H9 (cell line): ENCODE data around the gene SIX3. TPM values are rescaled to one million over a fixed set of nuclear protein-coding genes. Genes with fewer than 3 reads are reported as not detected.

Source experiments
- DNase-seq: peaks from one replicate; pipeline ENCODE4 v3.0.0-alpha.2; 2017
- H2AFZ ChIP-seq: one replicate; pipeline ENCODE4 v1.6.1; 2013; ENCODE audit warnings: mild to moderate bottlenecking, low read length, control low read depth, moderate library complexity
- H2AK5ac ChIP-seq: 2 replicates; pipeline ENCODE4 v1.6.1; 2013; ENCODE audit warnings: low read length, control low read depth, mixed read lengths; ENCODE audit not compliant: insufficient read length
- H2BK120ac ChIP-seq: one replicate; pipeline ENCODE4 v1.6.1; 2013; ENCODE audit warnings: low read depth, mild to moderate bottlenecking, low read length, control low read depth, inconsistent platforms; ENCODE audit not compliant: poor library complexity, severe bottlenecking
- H2BK12ac ChIP-seq: 2 replicates; pipeline ENCODE4 v1.6.1; 2013; ENCODE audit warnings: low read length, control low read depth, mixed read lengths, low read depth; ENCODE audit not compliant: insufficient read length
- H2BK15ac ChIP-seq: 2 replicates; pipeline ENCODE4 v1.6.1; 2013; ENCODE audit warnings: low read depth, low read length, control low read depth
- H2BK20ac ChIP-seq: one replicate; pipeline ENCODE4 v1.6.1; 2013; ENCODE audit warnings: low read depth, mild to moderate bottlenecking, low read length, control low read depth, inconsistent platforms; ENCODE audit not compliant: poor library complexity, severe bottlenecking
- H2BK5ac ChIP-seq: 2 replicates; pipeline ENCODE4 v1.6.1; 2013; ENCODE audit warnings: low read length, control low read depth, mixed read lengths; ENCODE audit not compliant: insufficient read length
- H3K14ac ChIP-seq: 2 replicates; pipeline ENCODE4 v1.6.1; 2013; ENCODE audit warnings: low read length, control low read depth; ENCODE audit not compliant: insufficient read depth
- H3K18ac ChIP-seq: 2 replicates; pipeline ENCODE4 v1.6.1; 2013; ENCODE audit warnings: low read depth, mild to moderate bottlenecking, mixed read lengths, low read length, control low read depth; ENCODE audit not compliant: insufficient read length
- H3K23ac ChIP-seq: 2 replicates; pipeline ENCODE4 v1.6.1; 2013; ENCODE audit warnings: low read length, control low read depth, mixed read lengths, low read depth; ENCODE audit not compliant: insufficient read length
- H3K23me2 ChIP-seq: 2 replicates; pipeline ENCODE4 v1.6.1; 2013; ENCODE audit warnings: low read depth, mild to moderate bottlenecking, mixed read lengths, low read length, control low read depth; ENCODE audit not compliant: insufficient read length, poor library complexity, severe bottlenecking
- H3K27ac ChIP-seq: 2 replicates; pipeline ENCODE4 v1.5.1; 2013; ENCODE audit warnings: low read length, control low read depth, mixed read lengths, low read depth; ENCODE audit not compliant: insufficient read length
- H3K27me3 ChIP-seq: 2 replicates; pipeline ENCODE4 v1.6.1; 2013; ENCODE audit warnings: low read length, control low read depth, inconsistent platforms; ENCODE audit not compliant: insufficient read depth
- H3K4ac ChIP-seq: 2 replicates; pipeline ENCODE4 v1.6.1; 2013; ENCODE audit warnings: low read depth, mild to moderate bottlenecking, control low read depth, inconsistent platforms, low read length, moderate library complexity
- H3K4me1 ChIP-seq: 2 replicates; pipeline ENCODE4 v1.6.1; 2013; ENCODE audit warnings: low read length, control low read depth, inconsistent platforms; ENCODE audit not compliant: insufficient read depth
- H3K4me2 ChIP-seq: 2 replicates; pipeline ENCODE4 v1.6.1; 2013; ENCODE audit warnings: low read length, control low read depth, mixed read lengths; ENCODE audit not compliant: insufficient read length, insufficient read depth
- H3K56ac ChIP-seq: 2 replicates; pipeline ENCODE4 v1.6.1; 2013; ENCODE audit warnings: low read depth, mild to moderate bottlenecking, mixed read lengths, low read length, control low read depth; ENCODE audit not compliant: insufficient read length
- H3K79me1 ChIP-seq: 2 replicates; pipeline ENCODE4 v1.6.1; 2013; ENCODE audit warnings: low read depth, mild to moderate bottlenecking, moderate library complexity, low read length, control low read depth, inconsistent platforms; ENCODE audit not compliant: insufficient read depth, poor library complexity, severe bottlenecking
- H3K79me2 ChIP-seq: 2 replicates; pipeline ENCODE4 v1.6.1; 2013; ENCODE audit warnings: low read length, control low read depth, inconsistent platforms; ENCODE audit not compliant: insufficient read depth
- H3K9ac ChIP-seq: 2 replicates; pipeline ENCODE4 v1.6.1; 2013; ENCODE audit warnings: low read length, control low read depth, mixed read lengths; ENCODE audit not compliant: insufficient read length; ENCODE audit errors: extremely low read depth
- H3K9me3 ChIP-seq: one replicate; pipeline ENCODE4 v1.6.1; 2013; ENCODE audit warnings: low read depth, low read length, inconsistent platforms; ENCODE audit not compliant: control insufficient read depth
- H3T11ph ChIP-seq: one replicate; pipeline ENCODE4 v1.6.1; 2013; ENCODE audit warnings: mild to moderate bottlenecking, low read length, control low read depth, inconsistent platforms
- H4K20me1 ChIP-seq: one replicate; pipeline ENCODE4 v1.6.1; 2013; ENCODE audit not compliant: control insufficient read depth, insufficient read length, insufficient read depth
- H4K5ac ChIP-seq: 2 replicates; pipeline ENCODE4 v1.6.1; 2013; ENCODE audit warnings: low read depth, mild to moderate bottlenecking, mixed read lengths, low read length, control low read depth; ENCODE audit not compliant: insufficient read length
- H4K8ac ChIP-seq: replicated peaks from 2 replicates; pipeline ENCODE4 v1.6.1; 2013; ENCODE audit warnings: low read length, control low read depth, mixed read lengths, low read depth; ENCODE audit not compliant: insufficient read length
- H4K91ac ChIP-seq: 2 replicates; pipeline ENCODE4 v1.6.1; 2013; ENCODE audit warnings: low read depth, mild to moderate bottlenecking, moderate library complexity, mixed read lengths, low read length, control low read depth; ENCODE audit not compliant: insufficient read length
- H3K27ac Mint-ChIP-seq, 3 experiments: 2 replicates in 2 of 3; 3 replicates in 1 of 3; pipeline ENCODE4 v1.8.0; 2020 to 2021; ENCODE audit warnings: mixed read lengths in 3 of 3, mild to moderate bottlenecking in 1 of 3, moderate library complexity in 1 of 3
- H3K27me3 Mint-ChIP-seq: 2 replicates; pipeline ENCODE4 v1.8.0; 2021; ENCODE audit warnings: low read depth, mild to moderate bottlenecking, moderate library complexity, mixed read lengths
- H3K36me3 Mint-ChIP-seq, 3 experiments: 2 replicates in 2 of 3; 3 replicates in 1 of 3; pipeline ENCODE4 v1.8.0; 2020 to 2021; ENCODE audit warnings: low read depth in 3 of 3, mixed read lengths in 3 of 3; ENCODE audit not compliant: insufficient read depth in 1 of 3
- H3K4me1 Mint-ChIP-seq, 2 experiments: 2 replicates each; pipeline ENCODE4 v1.8.0; 2020; ENCODE audit warnings: mixed read lengths in 2 of 2
- H3K4me3 Mint-ChIP-seq, 2 experiments: 2 replicates in 1 of 2; 3 replicates in 1 of 2; pipeline ENCODE4 v1.8.0; 2020 to 2021; ENCODE audit warnings: mild to moderate bottlenecking in 2 of 2, mixed read lengths in 2 of 2, moderate library complexity in 1 of 2
- H3K9me3 Mint-ChIP-seq, 2 experiments: 2 replicates in 1 of 2; 3 replicates in 1 of 2; pipeline ENCODE4 v1.8.0; 2020; ENCODE audit warnings: mild to moderate bottlenecking in 2 of 2, mixed read lengths in 2 of 2, moderate library complexity in 1 of 2
- CTCF ChIP-seq: fragments of 200-600 bp; sonication (generic); conservative IDR thresholded peaks from 3 replicates; pipeline ENCODE4 v1.8.0; 2021; ENCODE audit warnings: antibody characterized with exemption, mild to moderate bottlenecking
- WGBS: extraction: QIAGEN DNeasy Blood & Tissue Kit; methylation state at CpG from one replicate; pipeline ENCODE4 v1.1.7; 2013; ENCODE audit warnings: missing lambda C conversion rate, low lambda C conversion rate, mixed read lengths; ENCODE audit not compliant: insufficient read length; ENCODE audit errors: extremely low coverage; 5-methylcytosine and 5-hydroxymethylcytosine counted together
- total RNA-seq: library from RNA; stranded (reverse); gene quantifications from 2 replicates; pipeline ENCODE4 v1.2.1, GENCODE V29; 2021

The SIX3 gene
- total RNA-seq, 1 experiment from 2014 or later, result 0.55 TPM

DNA sequence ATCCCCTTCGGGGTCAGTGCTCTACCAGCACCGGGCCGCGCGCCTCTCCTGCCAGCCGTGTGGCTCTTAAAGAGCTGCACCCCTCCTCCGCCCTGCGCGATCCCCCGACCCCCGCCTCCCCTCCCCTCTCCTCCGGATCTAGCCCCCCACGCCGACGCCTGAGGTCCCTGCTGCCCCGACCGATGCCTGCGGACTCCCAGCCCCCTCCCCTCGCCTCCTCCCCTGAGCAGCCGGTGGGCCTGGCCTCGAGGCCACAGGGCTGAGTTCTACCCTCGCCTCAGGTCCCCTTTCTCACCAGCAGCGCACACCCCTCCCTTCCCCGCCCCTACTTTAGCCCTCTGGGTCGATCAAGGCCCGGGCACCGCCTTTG lies 5.8 kb upstream of the SIX3 start:
- DNase-seq, result no peak

More for the DNA sequence above, 5.8 kb upstream of the SIX3 start:
- no peak overlapping the region for H2BK120ac ChIP-seq
- H3K56ac ChIP-seq, result no peak overlapping the region
- H3K27me3 ChIP-seq, result peaks cover 87% of the 10 kb centered on the region
- H3K4me1 Mint-ChIP-seq, result peaks cover 58 to 68% of the 10 kb centered on the region in 2 experiments
- TF ChIP-seq CTCF, result no peak
- H3K36me3 Mint-ChIP-seq, result no peaks in the 10 kb centered on the region
- peak overlapping the region; percentile 58 to 81 for H3K4me3 Mint-ChIP-seq
- no peak overlapping the region for H3K4ac ChIP-seq
- H3K4me2 ChIP-seq, result peak overlapping the region; percentile 39
- H3K79me2 ChIP-seq, result no peaks in the 10 kb centered on the region
- H3K9me3 Mint-ChIP-seq, result peaks cover 0 to 3% of the 10 kb centered on the region in 2 experiments; a peak in 2 of 5 replicates
- H2AK5ac ChIP-seq, result no peak overlapping the region
- H2BK15ac ChIP-seq, result no peak overlapping the region
- H3K23me2 ChIP-seq, result peaks cover 35% of the 10 kb centered on the region
- peaks cover 6% of the 10 kb centered on the region for H3K4me1 ChIP-seq
- H3K27ac Mint-ChIP-seq, result no peak overlapping the region
- H4K20me1 ChIP-seq, result peaks cover 6% of the 10 kb centered on the region
- H2BK12ac ChIP-seq, result no peak overlapping the region
- no peak overlapping the region for H3T11ph ChIP-seq
- WGBS, result no CpG with 5 or more reads among the region's 27 CpGs
- no peak overlapping the region for H3K27ac ChIP-seq
- H3K23ac ChIP-seq, result no peak overlapping the region
- H3K9ac ChIP-seq, result no peak overlapping the region
- H3K18ac ChIP-seq, result no peak overlapping the region
- no peak overlapping the region for H4K91ac ChIP-seq
- no peak overlapping the region for H2BK20ac ChIP-seq
- H4K5ac ChIP-seq, result no peak overlapping the region
- H3K14ac ChIP-seq, result no peak overlapping the region
- no peak overlapping the region for H2AFZ ChIP-seq
- H3K9me3 ChIP-seq, result no peaks in the 10 kb centered on the region
- H3K79me1 ChIP-seq, result no peaks in the 10 kb centered on the region
- no peak overlapping the region for H2BK5ac ChIP-seq
- H4K8ac ChIP-seq, result no peak overlapping the region
- H3K27me3 Mint-ChIP-seq, result peaks cover 99% of the 10 kb centered on the region
